Neural cell (in vitro differentiated cells): ENCODE measurements around the gene SLC37A2.

Source experiments
- CTCF ChIP-seq: fragments of 450-650 bp; IDR thresholded peaks from 2 replicates; pipeline ENCODE4 v1.5.1; 2014; ENCODE audit warnings: antibody characterized with exemption, mild to moderate bottlenecking, moderate library complexity; ENCODE audit not compliant: poor library complexity, severe bottlenecking
- EP300 ChIP-seq: fragments of 450-650 bp; conservative IDR thresholded peaks from 2 replicates; pipeline ENCODE4 v1.6.1; 2014; ENCODE audit warnings: antibody characterized with exemption, mild to moderate bottlenecking, moderate library complexity; ENCODE audit not compliant: poor library complexity, severe bottlenecking
- POLR2AphosphoS5 ChIP-seq: IDR thresholded peaks from 2 replicates; pipeline ENCODE4 v1.6.1; 2012
- REST ChIP-seq: IDR thresholded peaks from 2 replicates; pipeline ENCODE4 v1.6.1; 2012; ENCODE audit warnings: borderline replicate concordance

- TF ChIP-seq CTCF (no peak), POLR2AphosphoS5 (no peak), REST (no peak), EP300 (no peak)
Measured at GRCh38 chr11:125139778-125140177, 76.7 kb downstream of the SLC37A2 start.
